ENCODE measurements around the gene NCBP3. TPM values are rescaled to one million over a fixed set of nuclear protein-coding genes. Genes with fewer than 3 reads are reported as not detected.

Gene NCBP3
- total and polyA plus RNA-seq, 4 donors: 4.6 to 17.1 (median 8.3) TPM

DNA sequence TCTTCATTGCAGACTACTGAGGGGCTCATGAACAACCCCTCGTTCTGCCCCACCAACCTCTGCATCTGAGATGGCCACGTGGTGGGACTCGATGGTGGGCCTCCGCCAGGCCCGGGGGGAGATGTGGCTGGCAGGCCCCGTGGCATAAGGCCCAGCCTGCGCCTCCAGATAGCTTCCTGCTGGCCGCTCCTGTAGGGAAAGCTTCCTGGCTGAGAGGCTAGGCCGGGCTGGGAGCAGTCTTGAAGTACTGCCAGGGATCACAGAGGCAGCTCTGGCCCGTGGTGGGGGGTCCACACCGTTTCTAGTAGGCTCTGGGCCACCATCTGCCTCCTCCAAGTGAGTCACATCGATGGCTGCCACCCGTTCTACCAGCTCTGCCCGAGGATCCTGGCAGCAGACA, 39.2 kb upstream of the NCBP3 start:
- Histone ChIP-seq H3K36me3 (ENCODE audit: control insufficient read depth in 4 of 4, insufficient read depth in 3 of 4, low read depth in 1 of 4, low read length in 3 of 4) (no peaks in the 10 kb centered on the region), H3K9ac (ENCODE audit: low read depth in 1 of 2, low read length in 2 of 2) (no peak overlapping the region), H3K4me3 (ENCODE audit: low read depth in 1 of 3, low read length in 3 of 3) (no peak overlapping the region), H3K9me3 (ENCODE audit: control insufficient read depth in 4 of 4, low read length in 3 of 4) (no peaks in the 10 kb centered on the region), H3K27me3 (ENCODE audit: control insufficient read depth in 4 of 4, insufficient read depth in 4 of 4, low read length in 3 of 4) (peaks cover 0 to 2% (median 0%) of the 10 kb centered on the region in 4 donors), H3K27ac (ENCODE audit: low read depth in 1 of 2, low read length in 2 of 2) (no peak overlapping the region), H3K4me1 (ENCODE audit: control insufficient read depth in 4 of 4, insufficient read depth in 4 of 4, low read length in 3 of 4) (peaks cover 0 to 12% (median 6%) of the 10 kb centered on the region in 4 donors)
- 80% methylated on average over 14 of the region's 14 CpGs for WGBS
- DNase-seq (ENCODE audit: low spot score): no peak
- TF ChIP-seq FOXA2 (IDR thresholded peaks at IDR 0.05) (no peak), HNF4A (conservative IDR thresholded peaks at IDR 0.05) (no peak)

DNA sequence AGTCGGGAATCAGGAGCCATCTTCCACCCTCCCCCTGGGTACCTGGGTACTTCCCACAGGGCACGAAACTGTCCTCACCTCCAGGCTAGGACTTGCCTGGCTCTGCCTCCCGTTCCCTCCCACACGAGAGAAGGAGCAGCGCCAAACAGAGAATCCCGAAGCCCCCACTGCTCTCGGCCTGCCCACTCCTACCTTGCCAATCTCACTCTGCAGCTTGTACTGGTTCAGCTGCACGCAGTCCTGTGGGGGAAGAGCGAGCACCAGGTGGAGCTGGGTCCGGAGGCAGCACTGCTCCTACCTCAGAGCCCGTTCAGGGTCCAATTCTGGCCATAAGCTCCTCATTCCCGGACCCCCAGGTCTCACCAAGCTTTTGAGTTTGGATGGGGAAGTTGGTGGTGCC, 38.1 kb upstream of the NCBP3 start:
- Histone ChIP-seq H3K4me3 (ENCODE audit: low read depth in 1 of 3, low read length in 3 of 3) (no peak overlapping the region), H3K4me1 (ENCODE audit: control insufficient read depth in 4 of 4, insufficient read depth in 4 of 4, low read length in 3 of 4) (peaks cover 0 to 12% (median 6%) of the 10 kb centered on the region in 4 donors), H3K9me3 (ENCODE audit: control insufficient read depth in 4 of 4, low read length in 3 of 4) (no peaks in the 10 kb centered on the region), H3K9ac (ENCODE audit: low read depth in 1 of 2, low read length in 2 of 2) (no peak overlapping the region), H3K36me3 (ENCODE audit: control insufficient read depth in 4 of 4, insufficient read depth in 3 of 4, low read depth in 1 of 4, low read length in 3 of 4) (no peaks in the 10 kb centered on the region), H3K27ac (ENCODE audit: low read depth in 1 of 2, low read length in 2 of 2) (no peak overlapping the region), H3K27me3 (ENCODE audit: control insufficient read depth in 4 of 4, insufficient read depth in 4 of 4, low read length in 3 of 4) (peaks cover 0 to 2% (median 0%) of the 10 kb centered on the region in 4 donors)
- no peak for TF ChIP-seq RXRA (IDR thresholded peaks at IDR 0.05)
- TF ChIP-seq FOXA2 (IDR thresholded peaks at IDR 0.05): no peak
- no peak for TF ChIP-seq HNF4G (IDR thresholded peaks at IDR 0.05)
- no peak for TF ChIP-seq RAD21 (IDR thresholded peaks at IDR 0.05)
- TF ChIP-seq HNF4A (conservative IDR thresholded peaks at IDR 0.05): no peak
- no peak for TF ChIP-seq YY1 (IDR thresholded peaks at IDR 0.05)
- TF ChIP-seq, protein P1, sequence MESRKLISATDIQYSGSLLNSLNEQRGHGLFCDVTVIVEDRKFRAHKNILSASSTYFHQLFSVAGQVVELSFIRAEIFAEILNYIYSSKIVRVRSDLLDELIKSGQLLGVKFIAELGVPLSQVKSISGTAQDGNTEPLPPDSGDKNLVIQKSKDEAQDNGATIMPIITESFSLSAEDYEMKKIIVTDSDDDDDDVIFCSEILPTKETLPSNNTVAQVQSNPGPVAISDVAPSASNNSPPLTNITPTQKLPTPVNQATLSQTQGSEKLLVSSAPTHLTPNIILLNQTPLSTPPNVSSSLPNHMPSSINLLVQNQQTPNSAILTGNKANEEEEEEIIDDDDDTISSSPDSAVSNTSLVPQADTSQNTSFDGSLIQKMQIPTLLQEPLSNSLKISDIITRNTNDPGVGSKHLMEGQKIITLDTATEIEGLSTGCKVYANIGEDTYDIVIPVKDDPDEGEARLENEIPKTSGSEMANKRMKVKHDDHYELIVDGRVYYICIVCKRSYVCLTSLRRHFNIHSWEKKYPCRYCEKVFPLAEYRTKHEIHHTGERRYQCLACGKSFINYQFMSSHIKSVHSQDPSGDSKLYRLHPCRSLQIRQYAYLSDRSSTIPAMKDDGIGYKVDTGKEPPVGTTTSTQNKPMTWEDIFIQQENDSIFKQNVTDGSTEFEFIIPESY (IDR thresholded peaks at IDR 0.05): no peak
- no peak for TF ChIP-seq SP1 (IDR thresholded peaks at IDR 0.05)
- TF ChIP-seq FOXA1 (IDR thresholded peaks at IDR 0.05): no peak
- TF ChIP-seq NR2F2 (IDR thresholded peaks at IDR 0.05): no peak
- TF ChIP-seq TAF1 (conservative IDR thresholded peaks at IDR 0.05): no peak
- DNase-seq (ENCODE audit: low spot score): no peak
- whole genome bisulfite sequencing: 89% methylated on average over 12 of the region's 12 CpGs

DNA sequence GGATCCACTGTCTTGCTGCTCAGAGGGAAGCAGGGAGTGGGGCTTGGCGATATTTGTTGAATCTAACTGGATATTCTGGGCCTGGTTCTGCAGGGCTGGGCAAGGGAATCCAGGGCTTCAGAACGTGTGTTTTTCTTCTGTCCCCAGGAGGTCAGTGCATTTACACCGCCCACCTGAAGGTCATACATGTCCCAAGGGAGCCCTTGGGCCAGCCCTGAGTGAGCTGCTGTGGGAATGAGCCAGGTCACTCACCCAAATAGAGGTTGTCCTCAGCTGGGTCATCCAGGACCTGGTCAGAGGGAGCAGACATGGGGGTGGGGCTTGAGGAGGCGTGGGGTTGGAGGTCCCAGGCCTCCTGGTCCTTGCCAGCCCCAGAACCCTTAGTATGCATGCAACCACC, 36.2 kb upstream of the NCBP3 start:
- Histone ChIP-seq H3K27me3 (ENCODE audit: control insufficient read depth in 4 of 4, insufficient read depth in 4 of 4, low read length in 3 of 4) (peaks cover 0 to 2% (median 0%) of the 10 kb centered on the region in 4 donors), H3K9ac (ENCODE audit: low read depth in 1 of 2, low read length in 2 of 2) (no peak overlapping the region), H3K36me3 (ENCODE audit: control insufficient read depth in 4 of 4, insufficient read depth in 3 of 4, low read depth in 1 of 4, low read length in 3 of 4) (no peaks in the 10 kb centered on the region), H3K9me3 (ENCODE audit: control insufficient read depth in 4 of 4, low read length in 3 of 4) (no peaks in the 10 kb centered on the region), H3K4me3 (ENCODE audit: low read depth in 1 of 3, low read length in 3 of 3) (no peak overlapping the region), H3K4me1 (ENCODE audit: control insufficient read depth in 4 of 4, insufficient read depth in 4 of 4, low read length in 3 of 4) (peaks cover 0 to 10% (median 5%) of the 10 kb centered on the region in 4 donors), H3K27ac (ENCODE audit: low read depth in 1 of 2, low read length in 2 of 2) (no peak overlapping the region)
- TF ChIP-seq EGR1 (IDR thresholded peaks at IDR 0.05; ENCODE audit: low read depth in 2 of 2) (no peak), YY1 (IDR thresholded peaks at IDR 0.05) (no peak), JUND (IDR thresholded peaks at IDR 0.05) (no peak), FOXA2 (IDR thresholded peaks at IDR 0.05) (no peak), RAD21 (IDR thresholded peaks at IDR 0.05) (no peak), SP1 (IDR thresholded peaks at IDR 0.05) (no peak)
- TF ChIP-seq, protein P2, sequence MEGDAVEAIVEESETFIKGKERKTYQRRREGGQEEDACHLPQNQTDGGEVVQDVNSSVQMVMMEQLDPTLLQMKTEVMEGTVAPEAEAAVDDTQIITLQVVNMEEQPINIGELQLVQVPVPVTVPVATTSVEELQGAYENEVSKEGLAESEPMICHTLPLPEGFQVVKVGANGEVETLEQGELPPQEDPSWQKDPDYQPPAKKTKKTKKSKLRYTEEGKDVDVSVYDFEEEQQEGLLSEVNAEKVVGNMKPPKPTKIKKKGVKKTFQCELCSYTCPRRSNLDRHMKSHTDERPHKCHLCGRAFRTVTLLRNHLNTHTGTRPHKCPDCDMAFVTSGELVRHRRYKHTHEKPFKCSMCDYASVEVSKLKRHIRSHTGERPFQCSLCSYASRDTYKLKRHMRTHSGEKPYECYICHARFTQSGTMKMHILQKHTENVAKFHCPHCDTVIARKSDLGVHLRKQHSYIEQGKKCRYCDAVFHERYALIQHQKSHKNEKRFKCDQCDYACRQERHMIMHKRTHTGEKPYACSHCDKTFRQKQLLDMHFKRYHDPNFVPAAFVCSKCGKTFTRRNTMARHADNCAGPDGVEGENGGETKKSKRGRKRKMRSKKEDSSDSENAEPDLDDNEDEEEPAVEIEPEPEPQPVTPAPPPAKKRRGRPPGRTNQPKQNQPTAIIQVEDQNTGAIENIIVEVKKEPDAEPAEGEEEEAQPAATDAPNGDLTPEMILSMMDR (IDR thresholded peaks at IDR 0.05; ENCODE audit: low read depth, low read length, missing input control): no peak
- TF ChIP-seq, protein P3, sequence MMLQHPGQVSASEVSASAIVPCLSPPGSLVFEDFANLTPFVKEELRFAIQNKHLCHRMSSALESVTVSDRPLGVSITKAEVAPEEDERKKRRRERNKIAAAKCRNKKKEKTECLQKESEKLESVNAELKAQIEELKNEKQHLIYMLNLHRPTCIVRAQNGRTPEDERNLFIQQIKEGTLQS (IDR thresholded peaks at IDR 0.05): no peak
- TF ChIP-seq, protein P1 (IDR thresholded peaks at IDR 0.05): no peak
- WGBS: 84% methylated on average over 4 of the region's 4 CpGs
- DNase-seq (ENCODE audit: low spot score): no peak
